ENCODE results near the gene MPDU1.
A peak's percentile ranks its signal among the peaks of the same experiment; 100 is the strongest.

Gene MPDU1

GRCh38 chr17:7633093-7633492 is 49.4 kb downstream of the MPDU1 start:
- Histone ChIP-seq H3K27me3 (ENCODE audit: control insufficient read depth, insufficient read depth, low read length) (no peaks in the 10 kb centered on the region), H3K9ac (no peak overlapping the region), H3K4me3 (ENCODE audit: low read depth, low read length) (no peak overlapping the region), H3K9me3 (ENCODE audit: control insufficient read depth, low read length) (no peaks in the 10 kb centered on the region), H3K27ac (peak overlapping the region; percentile 3), H3K4me1 (peaks cover 25% of the 10 kb centered on the region), H3K79me2 (no peaks in the 10 kb centered on the region), H3K4me2 (ENCODE audit: low read length) (no peak overlapping the region), H2AFZ (peak overlapping the region; percentile 85), H3K36me3 (ENCODE audit: control insufficient read depth, insufficient read depth, low read length) (no peaks in the 10 kb centered on the region)
- TF ChIP-seq, protein P1, sequence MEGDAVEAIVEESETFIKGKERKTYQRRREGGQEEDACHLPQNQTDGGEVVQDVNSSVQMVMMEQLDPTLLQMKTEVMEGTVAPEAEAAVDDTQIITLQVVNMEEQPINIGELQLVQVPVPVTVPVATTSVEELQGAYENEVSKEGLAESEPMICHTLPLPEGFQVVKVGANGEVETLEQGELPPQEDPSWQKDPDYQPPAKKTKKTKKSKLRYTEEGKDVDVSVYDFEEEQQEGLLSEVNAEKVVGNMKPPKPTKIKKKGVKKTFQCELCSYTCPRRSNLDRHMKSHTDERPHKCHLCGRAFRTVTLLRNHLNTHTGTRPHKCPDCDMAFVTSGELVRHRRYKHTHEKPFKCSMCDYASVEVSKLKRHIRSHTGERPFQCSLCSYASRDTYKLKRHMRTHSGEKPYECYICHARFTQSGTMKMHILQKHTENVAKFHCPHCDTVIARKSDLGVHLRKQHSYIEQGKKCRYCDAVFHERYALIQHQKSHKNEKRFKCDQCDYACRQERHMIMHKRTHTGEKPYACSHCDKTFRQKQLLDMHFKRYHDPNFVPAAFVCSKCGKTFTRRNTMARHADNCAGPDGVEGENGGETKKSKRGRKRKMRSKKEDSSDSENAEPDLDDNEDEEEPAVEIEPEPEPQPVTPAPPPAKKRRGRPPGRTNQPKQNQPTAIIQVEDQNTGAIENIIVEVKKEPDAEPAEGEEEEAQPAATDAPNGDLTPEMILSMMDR (IDR thresholded peaks at IDR 0.05) = no peak

- Histone ChIP-seq H3K27me3 (ENCODE audit: control insufficient read depth, insufficient read depth, low read length) (no peaks in the 10 kb centered on the region), H3K9me3 (ENCODE audit: control insufficient read depth, low read length) (no peaks in the 10 kb centered on the region), H3K79me2 (no peaks in the 10 kb centered on the region), H3K36me3 (ENCODE audit: control insufficient read depth, insufficient read depth, low read length) (no peaks in the 10 kb centered on the region), H3K4me2 (ENCODE audit: low read length) (no peak overlapping the region), H3K9ac (no peak overlapping the region), H2AFZ (no peak overlapping the region), H3K4me1 (peaks cover 25% of the 10 kb centered on the region), H3K4me3 (ENCODE audit: low read depth, low read length) (no peak overlapping the region), H3K27ac (no peak overlapping the region)
- TF ChIP-seq, protein P1 (IDR thresholded peaks at IDR 0.05) = peak; percentile 25
Observed at GRCh38 chr17:7634384-7634783, 50.7 kb downstream of the MPDU1 start.

- peaks cover 17% of the 10 kb centered on the region for H3K4me1 ChIP-seq
- no peak overlapping the region for H3K4me3 ChIP-seq (ENCODE audit: low read depth, low read length)
- H3K9ac ChIP-seq = no peak overlapping the region
- no peaks in the 10 kb centered on the region for H3K9me3 ChIP-seq (ENCODE audit: control insufficient read depth, low read length)
- no peak overlapping the region for H3K27ac ChIP-seq
- TF ChIP-seq, protein P1 (IDR thresholded peaks at IDR 0.05) = no peak
- no peaks in the 10 kb centered on the region for H3K27me3 ChIP-seq (ENCODE audit: control insufficient read depth, insufficient read depth, low read length)
- no peak overlapping the region for H3K4me2 ChIP-seq (ENCODE audit: low read length)
- H2AFZ ChIP-seq = no peak overlapping the region
- H3K36me3 ChIP-seq (ENCODE audit: control insufficient read depth, insufficient read depth, low read length) = no peaks in the 10 kb centered on the region
- H3K79me2 ChIP-seq = no peaks in the 10 kb centered on the region
Observed at GRCh38 chr17:7636163-7636562, 52.5 kb downstream of the MPDU1 start.
